Measurements from ENCODE around the gene DIPK2A. TPM values are rescaled to one million over a fixed set of nuclear protein-coding genes. Genes with fewer than 3 reads are reported as not detected.
A peak's percentile ranks its signal among the peaks of the same experiment; 100 is the strongest.

The DIPK2A gene
- total and polyA plus RNA-seq, 2 of the 13 experiments (the other 11 are each of a cell fraction or from before 2014, with no cell fraction given): 5.8 to 8.0 TPM

- TF ChIP-seq TIGD3 (CRISPR knock-in tag; IDR thresholded peaks at IDR 0.05; ENCODE audit: borderline replicate concordance) (no peak), HIC2 (CRISPR knock-in tag; IDR thresholded peaks at IDR 0.05; ENCODE audit: low read depth) (0 out of 2 replicates have a peak, but pooled peaks have one; percentile 28), ZNF260 (CRISPR knock-in tag; IDR thresholded peaks at IDR 0.05; ENCODE audit: borderline replicate concordance, low read depth) (no peak), IKZF4 (CRISPR knock-in tag; IDR thresholded peaks at IDR 0.05; ENCODE audit: borderline replicate concordance, low read depth, not compliant biosample characterization) (no peak), KMT2A (CRISPR knock-in tag; IDR thresholded peaks at IDR 0.05) (0 out of 2 replicates have a peak, but pooled peaks have one; percentile 23), DDIT3 (CRISPR knock-in tag; IDR thresholded peaks at IDR 0.05) (no peak), ZNF616 (CRISPR knock-in tag; IDR thresholded peaks at IDR 0.05; ENCODE audit: low read depth) (peak; percentile 65; the same call in 1 of the 2 replicates), PITX1 (CRISPR knock-in tag; IDR thresholded peaks at IDR 0.05) (0 out of 2 replicates have a peak, but pooled peaks have one; percentile 13), ZSCAN25 (CRISPR knock-in tag; IDR thresholded peaks at IDR 0.05) (0 out of 2 replicates have a peak, but pooled peaks have one; percentile 15), IRF9 (CRISPR knock-in tag; IDR thresholded peaks at IDR 0.05; ENCODE audit: borderline replicate concordance) (peak; percentile 66; the same call in 1 of the 2 replicates), MYC (CRISPR knock-in tag; IDR thresholded peaks at IDR 0.05; ENCODE audit: borderline replicate concordance) (peak; percentile 47), ZNF800 (CRISPR knock-in tag; IDR thresholded peaks at IDR 0.05) (peak; percentile 74), MEIS1 (CRISPR knock-in tag; IDR thresholded peaks at IDR 0.05; ENCODE audit: borderline replicate concordance) (0 out of 2 replicates have a peak, but pooled peaks have one; percentile 31), IKZF5 (CRISPR knock-in tag; IDR thresholded peaks at IDR 0.05) (no peak; the same call in 1 of the 2 replicates), CENPBD1 (CRISPR knock-in tag; IDR thresholded peaks at IDR 0.05; ENCODE audit: borderline replicate concordance, low read depth) (no peak), AGO2 (optimal IDR thresholded peaks at IDR 0.05; ENCODE audit: low read depth, low read length) (peak; percentile 56), IRX3 (CRISPR knock-in tag; IDR thresholded peaks at IDR 0.05; ENCODE audit: borderline replicate concordance, low read depth) (0 out of 2 replicates have a peak, but pooled peaks have one; percentile 36)
Observed at GRCh38 chr3:143972505-143973258, 1.1 kb downstream of the DIPK2A start (continued).

Measured in HepG2 (cell line).